GM10248 (cell line): ENCODE measurements around the gene RALGPS2.

Experiments used
- CTCF ChIA-PET: fragments of 300-600 bp; sonication (Branson Sonifier 250); formaldehyde crosslinking; extraction: SDS; loops from one replicate; lab custom pipeline; 2021; ENCODE audit warnings: antibody characterized with exemption; lab: Yijun Ruan, JAX
- POLR2A ChIA-PET: fragments of 350-650 bp; sonication (Branson Sonifier 250); formaldehyde crosslinking; extraction: SDS; loops from one replicate; lab custom pipeline; 2020; ENCODE audit warnings: antibody characterized with exemption; lab: Yijun Ruan, JAX
- DNase-seq: peaks from one replicate; pipeline ENCODE4 v3.0.0; 2012; ENCODE audit errors: extremely low spot score
- CTCF ChIP-seq: IDR thresholded peaks from 2 replicates; pipeline ENCODE4 v1.5.1; 2012; ENCODE audit warnings: mild to moderate bottlenecking, low read depth; ENCODE audit errors: extremely low read depth, missing control alignments, control extremely low read depth

Gene RALGPS2

DNA sequence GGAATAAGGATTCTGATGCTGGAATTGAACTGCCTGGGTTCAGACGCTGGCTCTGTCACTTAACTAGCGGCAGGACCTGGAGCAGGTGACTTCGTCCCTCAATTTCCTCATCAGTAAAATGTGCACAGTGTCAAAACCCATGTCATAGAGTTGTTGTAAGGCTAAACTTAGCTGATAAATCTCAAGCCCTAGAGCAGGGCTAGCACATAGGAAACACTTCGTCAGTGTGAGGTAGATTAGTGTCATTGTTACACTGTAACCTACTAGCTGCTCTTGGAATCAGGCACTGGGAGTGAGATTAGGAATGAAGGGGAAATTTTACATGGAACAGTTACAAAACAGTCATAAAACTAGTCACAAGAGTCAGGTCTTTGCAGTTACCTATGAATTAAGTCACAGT lies 202.0 kb downstream of the RALGPS2 start:
- no peak for DNase-seq
- ChIA-PET CTCF (interaction anchor here (1.2 kb wide), 1 partner anchor 9 kb away, joined by 4 read pairs; no protein-coding TSS in a partner anchor), POLR2A (no interaction called here)
- no peak for TF ChIP-seq CTCF

- ChIA-PET POLR2A (no interaction called here), CTCF (no interaction called here)
- no peak for TF ChIP-seq CTCF
Observed at GRCh38 chr1:178928041-178928440, 203.0 kb downstream of the RALGPS2 start.

GRCh38 chr1:178928976-178929375 lies 203.9 kb downstream of the RALGPS2 start:
- TF ChIP-seq CTCF: no peak
- POLR2A ChIA-PET: no interaction called here
- no peak for DNase-seq
- CTCF ChIA-PET: no interaction called here

More at GRCh38 chr1:178928041-178928440, 203.0 kb downstream of the RALGPS2 start:
- no peak for DNase-seq

DNA sequence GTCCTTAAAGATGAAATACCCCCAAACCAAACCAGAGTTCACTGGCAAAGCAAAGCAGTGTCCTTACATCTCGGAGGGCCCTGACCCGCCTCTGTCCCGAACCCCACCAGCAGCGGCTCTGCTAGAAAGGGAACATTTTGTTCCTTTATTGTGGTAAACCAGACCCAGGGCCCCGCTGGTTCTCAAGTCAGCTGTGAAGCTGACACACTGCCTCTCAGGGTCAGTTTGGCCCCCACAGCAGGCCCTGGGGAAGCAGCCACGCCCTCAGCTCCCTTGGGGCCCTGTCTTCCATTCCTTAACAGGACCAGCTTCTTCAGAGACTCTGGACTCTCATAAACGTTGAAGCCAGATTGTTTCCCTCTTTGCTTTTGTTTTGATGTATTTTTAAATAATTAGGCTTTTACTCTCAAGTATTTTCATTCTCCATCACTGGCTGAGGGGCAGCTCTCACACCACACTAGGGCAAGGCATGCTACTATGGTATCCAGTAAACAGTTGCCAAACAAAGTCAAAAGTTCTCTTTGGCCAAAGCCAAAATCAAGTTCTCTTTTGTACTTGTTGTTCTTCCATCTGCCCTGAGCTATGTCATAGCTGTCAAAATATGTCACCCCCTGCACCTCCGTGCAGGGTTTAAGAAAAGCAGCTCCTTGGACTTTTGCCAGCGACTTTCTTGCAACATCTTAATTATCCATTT lies 207.0 kb downstream of the RALGPS2 start:
- TF ChIP-seq CTCF: no peak
- ChIA-PET POLR2A (no interaction called here), CTCF (interaction anchor here (1.4 to 1.5 kb wide), 2 partner anchors 8 to 71 kb away, joined by 5 to 6 read pairs; no protein-coding TSS in a partner anchor)
- no peak for DNase-seq

DNA sequence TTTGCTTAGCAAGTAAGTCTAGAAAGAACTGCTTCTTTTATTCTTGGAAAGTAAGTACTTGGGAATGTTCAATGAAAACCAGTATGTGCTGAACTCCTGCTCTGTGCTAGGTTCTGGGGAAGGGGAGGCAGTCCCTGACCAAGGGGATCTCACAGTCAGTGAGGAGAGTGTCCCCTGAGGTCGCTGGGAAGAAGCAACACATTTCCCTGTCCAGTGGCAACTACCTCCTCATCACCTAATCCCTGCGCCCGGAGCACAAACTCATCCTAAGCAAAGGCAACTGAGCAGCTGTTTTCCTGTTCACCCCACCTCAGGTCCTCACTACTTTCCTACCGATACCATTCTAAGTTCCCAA lies 207.5 kb downstream of the RALGPS2 start:
- no peak for TF ChIP-seq CTCF
- DNase-seq: no peak
- POLR2A ChIA-PET: no interaction called here
- CTCF ChIA-PET: interaction anchor here (1.4 to 1.5 kb wide), 2 partner anchors 8 to 71 kb away, joined by 5 to 6 read pairs; no protein-coding TSS in a partner anchor

DNA sequence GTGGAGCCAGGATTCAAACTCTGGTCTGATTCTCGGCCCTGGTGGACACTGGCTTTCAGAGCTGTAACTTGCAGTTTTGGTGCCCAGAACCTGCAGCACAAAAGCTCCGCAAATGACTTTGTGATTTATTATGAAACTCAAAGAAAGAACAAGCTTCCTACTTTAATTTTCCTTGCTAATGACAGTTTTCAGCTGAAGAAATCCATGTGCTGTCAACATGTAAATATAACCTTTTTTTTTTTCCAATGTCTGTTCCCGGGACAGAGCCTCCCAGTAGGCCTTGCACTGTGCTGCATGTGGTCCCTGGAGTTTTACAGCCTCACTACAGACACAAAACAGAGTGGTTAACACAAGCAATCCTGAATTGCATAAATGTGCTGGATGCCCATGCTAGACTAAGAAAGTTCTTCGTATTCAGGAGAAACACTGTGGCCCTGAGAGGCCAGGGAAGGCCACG lies 208.1 kb downstream of the RALGPS2 start:
- no peak for DNase-seq
- ChIA-PET CTCF (interaction anchor here (1.4 to 1.5 kb wide), 2 partner anchors 9 to 70 kb away, joined by 5 to 6 read pairs; no protein-coding TSS in a partner anchor), POLR2A (no interaction called here)
- no peak for TF ChIP-seq CTCF
